Inflammatory macrophage treated with lipopolysaccharide for 1 hour (primary cell): Measurements from ENCODE around the gene SSR3.
"Not testable (repeated sequence)": the region's sequence is repeated elsewhere in the genome, so short reads cannot be mapped to it uniquely, and the experiment has no call there.

Experiments
- DNase-seq, 2 donors: peaks; one replicate each; pipeline ENCODE4 v3.0.0-alpha.2; 2020 to 2022

SSR3 gene

DNA sequence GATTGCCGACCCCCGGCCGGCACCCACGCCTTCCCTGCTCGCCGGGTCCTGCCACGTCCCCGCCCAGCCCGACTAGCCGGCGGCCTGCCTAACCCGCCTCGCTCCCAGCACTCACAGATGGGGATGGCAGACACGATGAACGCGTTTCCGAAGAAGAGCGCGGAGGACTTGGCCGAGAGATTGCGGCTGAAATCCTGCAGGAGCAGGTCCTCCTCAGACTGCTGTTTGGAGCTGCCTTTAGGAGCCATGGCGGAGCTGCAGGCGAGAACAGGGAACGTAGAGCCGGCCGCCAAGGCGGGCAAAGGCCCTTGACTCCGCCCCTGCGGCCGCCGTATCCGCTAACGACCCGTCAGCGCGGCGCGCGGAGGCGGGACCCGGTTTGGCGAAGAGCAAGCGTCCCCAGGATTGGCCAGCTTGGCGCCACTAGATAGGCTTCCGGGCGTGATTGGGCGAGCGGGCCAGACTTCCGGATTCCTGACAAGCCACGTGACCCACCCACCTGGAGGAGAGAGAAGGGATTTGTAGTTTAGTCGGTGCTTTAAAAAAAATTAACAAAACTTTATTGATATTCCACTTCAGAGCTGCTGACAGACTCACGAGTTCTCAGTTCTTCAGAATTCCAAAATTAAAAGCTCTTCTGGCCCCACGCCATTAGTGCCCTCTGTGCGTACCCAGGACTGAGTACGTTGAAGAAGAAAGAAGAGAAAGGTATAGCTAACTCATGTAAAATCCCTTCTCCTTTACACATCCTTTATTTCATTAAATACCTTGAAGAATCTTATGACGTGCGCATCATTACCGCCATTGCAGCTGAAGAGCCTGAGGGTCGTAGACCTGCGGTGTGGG, at the start of gene SSR3:
SSR3 (minus strand) TSS at position 276 of the 846 bp plus-strand sequence; CDS start at position 248, 28 bp downstream.
- DNase-seq: peak; percentile 99

DNA sequence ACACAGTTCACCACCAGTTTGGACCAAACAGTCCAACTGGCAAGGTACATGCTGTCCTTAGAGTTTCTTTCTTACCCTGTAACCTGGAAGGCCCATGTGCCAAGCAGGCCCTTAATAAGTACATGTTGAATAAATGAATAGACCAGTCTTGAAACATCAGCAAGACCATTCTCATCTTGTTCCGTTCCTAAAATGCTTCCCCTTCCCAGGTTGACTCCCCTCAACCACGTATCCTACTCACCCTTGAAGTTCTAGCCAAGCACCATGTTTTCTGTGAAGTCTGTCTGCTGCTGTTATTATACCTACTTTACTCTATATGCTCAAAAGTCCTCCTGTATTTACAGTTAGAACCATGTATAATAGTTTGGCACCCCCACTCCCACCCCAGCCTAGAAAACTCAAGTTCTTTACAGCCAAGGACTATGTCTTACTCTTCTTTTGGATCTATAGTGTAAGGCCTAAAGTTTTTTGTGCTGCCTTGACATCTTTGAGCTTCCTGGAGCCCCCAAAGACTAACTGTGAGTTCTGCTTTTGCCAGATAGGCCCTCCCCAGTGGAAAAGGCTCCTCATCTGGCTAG, 49.2 kb upstream of the SSR3 start:
- DNase-seq: no peak

DNA sequence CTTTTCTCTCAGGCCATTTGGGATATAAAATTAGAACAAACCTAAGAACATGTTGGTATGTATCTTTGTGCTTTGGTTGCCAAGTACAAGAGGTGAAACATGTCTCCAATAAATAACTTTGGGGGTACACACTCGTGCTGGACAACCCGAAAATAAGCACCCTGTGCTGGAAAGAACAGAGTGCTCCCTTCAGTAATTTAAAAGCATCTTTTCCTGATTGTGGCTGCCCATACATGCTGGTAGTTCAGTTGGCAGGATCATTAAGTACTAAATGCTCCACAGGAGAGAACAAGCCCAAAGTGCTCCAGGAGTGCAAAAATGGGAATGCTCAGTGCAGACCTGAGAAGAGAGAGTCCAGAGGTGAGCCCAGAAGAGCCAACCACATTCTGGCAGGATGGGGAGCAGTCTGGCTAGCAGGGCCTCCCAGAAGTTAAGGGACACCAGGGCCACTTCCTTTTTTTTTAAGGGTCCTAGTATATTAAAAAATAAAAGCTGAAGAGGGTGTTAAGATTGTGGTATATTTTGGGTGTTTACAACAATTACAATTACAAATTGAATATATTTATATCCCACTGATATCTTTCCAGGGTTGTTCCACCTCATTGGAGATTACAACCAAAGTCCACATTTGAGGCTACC, 48.6 kb upstream of the SSR3 start:
- no peak for DNase-seq

DNA sequence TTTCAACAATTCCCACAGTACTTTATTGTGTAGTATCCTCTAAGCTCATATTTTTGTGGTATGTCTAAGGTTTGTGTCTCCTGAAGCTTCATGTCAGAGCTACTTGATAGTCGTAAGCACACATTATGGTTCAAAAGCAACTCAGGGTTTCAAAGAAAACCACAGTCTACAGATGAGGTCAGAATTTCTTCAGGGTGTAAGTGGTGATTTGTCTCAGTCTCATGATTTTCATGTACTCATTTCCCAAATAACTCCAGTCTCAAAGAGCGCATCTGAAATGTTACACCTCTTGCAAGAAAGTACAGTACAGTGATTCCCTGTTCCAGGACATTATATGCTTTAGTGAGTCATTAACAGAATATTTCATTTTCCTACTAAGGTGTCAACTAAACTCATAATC, 47.5 kb upstream of the SSR3 start:
- DNase-seq: peak in 1 of 2 donors; percentile 37

DNA sequence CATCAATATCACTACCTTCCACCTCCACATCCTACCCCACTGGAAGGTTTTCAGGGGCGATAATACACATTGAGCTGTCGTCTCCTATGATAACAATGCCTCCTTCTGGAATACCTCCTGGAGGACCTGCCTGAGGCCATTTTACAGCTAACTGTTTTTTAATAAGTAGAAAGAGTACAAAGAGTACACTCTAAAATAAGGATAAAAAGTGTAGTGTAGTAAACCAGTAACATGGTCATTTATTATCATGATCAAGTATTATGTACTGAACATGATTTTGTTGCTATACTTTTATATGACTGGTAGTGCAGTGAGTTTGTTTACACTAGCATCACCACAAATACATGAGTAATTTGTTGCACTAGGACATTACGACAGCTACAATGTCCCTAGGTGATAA, 46.6 kb upstream of the SSR3 start:
- no peak for DNase-seq

GRCh38 chr3:156600834-156601233, 45.9 kb upstream of the SSR3 start:
- no peak for DNase-seq

GRCh38 chr3:156599089-156599874, 44.4 kb upstream of the SSR3 start:
- DNase-seq: no peak

- no peak for DNase-seq
Observed at GRCh38 chr3:156598413-156598812, 43.5 kb upstream of the SSR3 start.

- no peak for DNase-seq
Observed at GRCh38 chr3:156594219-156594683, 39.3 kb upstream of the SSR3 start.

DNA sequence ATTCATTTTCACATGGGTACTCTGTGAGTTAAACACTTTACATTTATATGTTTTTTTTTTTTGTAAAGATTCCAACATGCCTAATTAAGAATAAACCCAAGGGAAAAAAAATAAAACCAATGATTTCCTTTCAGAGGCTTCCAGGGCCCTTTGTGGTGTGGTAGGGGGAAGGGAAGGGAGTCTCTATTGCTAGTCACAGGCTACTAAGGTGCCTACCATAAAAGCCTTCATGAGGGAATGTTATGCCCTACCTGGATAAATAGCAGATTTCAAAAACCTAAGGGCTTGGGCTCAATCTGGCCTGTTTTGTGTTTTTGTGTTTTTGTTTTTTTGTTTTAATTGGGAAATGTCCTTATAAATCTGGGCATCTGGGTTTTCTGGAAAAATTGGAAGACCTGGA, 38.9 kb upstream of the SSR3 start:
- no peak for DNase-seq

DNA sequence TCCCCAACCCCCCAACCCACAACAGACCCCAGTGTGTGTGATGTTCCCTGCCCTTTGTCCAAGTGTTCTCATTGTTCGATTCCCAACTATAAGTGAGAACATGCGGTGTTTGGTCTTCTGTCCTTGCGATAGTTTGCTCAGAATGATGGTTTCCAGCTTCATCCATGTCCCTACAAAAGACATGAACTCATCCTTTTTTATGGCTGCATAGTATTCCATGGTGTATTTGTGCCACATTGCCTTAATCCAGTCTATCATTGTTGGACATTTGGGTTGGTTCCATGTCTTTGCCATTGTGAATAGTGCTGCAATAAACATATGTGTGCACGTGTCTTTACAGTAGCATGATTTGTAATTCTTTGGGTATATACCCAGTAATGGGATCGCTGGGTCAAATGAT, 34.9 kb upstream of the SSR3 start:
- DNase-seq: not testable (repeated sequence)

- no peak for DNase-seq
Observed at GRCh38 chr3:156587760-156588069, 32.8 kb upstream of the SSR3 start.

GRCh38 chr3:156586905-156587759, 32.2 kb upstream of the SSR3 start:
- peak; percentile 83 to 85 for DNase-seq

DNA sequence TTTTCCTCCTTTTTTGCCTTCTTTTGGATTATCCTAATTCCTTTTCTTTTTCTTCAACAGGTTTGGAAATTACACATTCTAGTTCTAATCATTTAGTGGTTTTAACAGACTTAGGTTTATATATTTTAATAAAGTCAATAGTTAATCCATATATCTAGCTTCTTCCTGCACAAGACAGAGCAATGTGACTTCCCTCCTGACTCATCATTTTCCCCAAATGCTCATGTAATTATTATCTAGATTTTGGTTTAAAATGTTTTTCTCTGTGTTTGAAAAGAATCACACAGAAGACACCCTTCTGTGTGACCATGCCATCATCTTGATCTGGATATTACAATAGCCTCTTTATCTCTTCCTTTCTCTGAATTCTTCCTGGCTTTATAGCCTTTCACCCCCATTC, 28.6 kb upstream of the SSR3 start:
- no peak for DNase-seq

DNA sequence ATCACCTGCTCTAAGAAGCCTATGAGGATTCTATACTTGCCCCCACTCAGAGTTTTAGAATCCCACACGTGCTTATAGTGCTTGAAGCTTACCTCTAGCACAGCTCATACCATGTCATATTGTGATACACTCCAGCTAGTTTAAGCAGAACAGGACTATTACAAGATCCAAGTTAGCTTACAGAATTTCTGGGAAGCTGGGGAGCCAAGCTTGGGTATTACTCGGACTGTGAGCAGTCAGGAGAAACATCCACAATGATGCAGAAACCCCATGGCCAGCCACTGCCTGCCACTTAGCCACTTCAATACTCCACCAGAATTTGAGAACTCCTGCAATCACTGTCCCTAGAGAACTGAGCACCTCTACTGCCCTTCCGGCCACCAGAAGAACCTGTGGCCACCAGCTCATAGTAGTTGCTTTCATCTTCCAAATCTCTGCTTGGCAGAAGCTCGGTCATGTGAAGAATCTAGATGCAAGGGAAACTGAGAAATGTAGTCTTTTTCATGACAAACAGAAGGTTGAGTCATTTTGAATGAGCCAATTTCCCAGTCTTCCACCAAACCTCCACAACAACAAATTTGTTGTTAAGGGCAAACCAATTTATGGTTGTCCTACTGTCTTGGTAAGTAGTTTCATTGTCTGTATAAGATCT, 27.7 kb upstream of the SSR3 start:
- peak in 1 of 2 donors; percentile 61 for DNase-seq

DNA sequence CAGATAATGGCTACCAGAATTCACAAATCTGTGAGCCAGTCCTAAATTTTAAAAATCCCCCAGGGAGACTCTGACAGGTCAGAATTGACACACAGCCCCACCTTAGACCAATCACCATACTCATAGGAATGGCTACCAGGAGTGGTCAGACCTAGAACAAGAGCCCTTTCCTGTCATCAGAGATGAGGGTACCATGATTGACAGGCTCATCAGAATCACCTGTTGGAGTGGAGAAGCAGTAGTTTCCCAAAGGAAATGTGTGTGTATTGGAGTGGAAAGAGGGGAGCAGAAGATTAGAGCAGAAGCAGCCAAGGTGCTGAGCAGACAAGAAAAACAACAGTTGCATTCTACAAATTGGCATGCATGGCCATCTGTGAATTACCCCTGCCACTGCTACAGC, 27.0 kb upstream of the SSR3 start:
- DNase-seq: no peak

- peak; percentile 47 to 66 for DNase-seq
Observed at GRCh38 chr3:156581033-156581432, 26.1 kb upstream of the SSR3 start.

- DNase-seq: peak; percentile 88 to 90
Observed at GRCh38 chr3:156579427-156579851, 24.5 kb upstream of the SSR3 start.

DNA sequence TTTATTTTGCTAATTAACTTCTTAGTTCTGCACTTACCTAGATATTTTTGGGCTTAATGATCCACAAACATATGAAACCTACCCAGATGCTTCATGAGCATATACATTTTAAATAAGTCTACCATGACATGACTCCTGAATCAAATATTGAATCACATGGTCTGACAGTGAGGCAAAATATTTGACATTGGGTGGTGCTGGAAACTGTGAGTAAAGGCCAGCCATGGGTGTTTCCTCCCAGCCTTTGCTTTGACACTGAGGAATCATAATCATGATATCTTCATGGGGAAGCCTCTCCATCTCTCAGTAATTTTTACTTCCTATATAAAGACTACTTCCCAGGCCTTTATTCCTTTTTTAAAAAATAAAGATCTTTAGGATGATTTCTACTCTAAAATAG, 22.8 kb upstream of the SSR3 start:
- DNase-seq: peak; percentile 51 to 55

GRCh38 chr3:156576651-156577348, 21.9 kb upstream of the SSR3 start:
- peak in 1 of 2 donors; percentile 56 for DNase-seq

DNA sequence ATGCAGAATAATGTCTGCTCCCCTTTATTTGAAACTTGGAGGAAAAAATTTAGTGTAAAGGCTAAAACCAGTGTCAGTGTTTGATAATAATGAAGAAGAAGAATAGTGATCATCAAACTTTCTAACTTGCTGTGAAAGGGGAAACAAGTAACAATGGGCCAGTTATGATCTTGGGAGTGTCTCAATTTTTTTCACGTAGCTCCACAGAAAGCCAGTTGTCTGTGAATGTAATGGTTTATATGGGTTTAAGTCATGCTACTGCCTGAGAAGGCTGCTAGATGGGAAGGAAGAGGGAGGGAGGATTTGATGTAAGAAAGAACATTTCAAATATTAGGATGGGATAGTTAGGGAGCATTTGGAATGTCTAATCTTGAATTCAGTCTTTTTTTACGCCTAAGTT, 21.1 kb upstream of the SSR3 start:
- DNase-seq: no peak
